Mesendoderm (in vitro differentiated cells): ENCODE measurements around the gene TINAG. TPM values are rescaled to one million over a fixed set of nuclear protein-coding genes. Genes with fewer than 3 reads are reported as not detected.

Source experiments
- DNase-seq: peaks from one replicate; pipeline ENCODE4 v3.0.0; 2013
- H2AK5ac ChIP-seq: 2 replicates; pipeline ENCODE4 v1.6.1; 2013; ENCODE audit warnings: low read length, inconsistent platforms
- H2BK120ac ChIP-seq: 2 replicates; pipeline ENCODE4 v1.6.1; 2013; ENCODE audit warnings: low read depth, mild to moderate bottlenecking, low read length, moderate library complexity, mixed read lengths
- H2BK15ac ChIP-seq: replicated peaks from 2 replicates; pipeline ENCODE4 v1.6.1; 2013; ENCODE audit warnings: low read depth, mild to moderate bottlenecking, moderate library complexity
- H2BK5ac ChIP-seq: 2 replicates; pipeline ENCODE4 v1.6.1; 2013; ENCODE audit warnings: low read length, inconsistent platforms
- H3K18ac ChIP-seq: 2 replicates; pipeline ENCODE4 v1.6.1; 2013; ENCODE audit warnings: mild to moderate bottlenecking, low read length, mixed read lengths
- H3K23ac ChIP-seq: one replicate; pipeline ENCODE4 v1.6.1; 2013; ENCODE audit warnings: low read length
- H3K27ac ChIP-seq: 2 replicates; pipeline ENCODE4 v1.5.1; 2013; ENCODE audit warnings: low read depth, mild to moderate bottlenecking, inconsistent platforms, low read length, moderate library complexity
- H3K27me3 ChIP-seq: 2 replicates; pipeline ENCODE4 v1.6.1; 2013; ENCODE audit warnings: low read length, control low read depth, mild to moderate bottlenecking, inconsistent platforms; ENCODE audit not compliant: insufficient read depth, poor library complexity
- H3K36me3 ChIP-seq: 2 replicates; pipeline ENCODE4 v1.6.1; 2013; ENCODE audit warnings: low read length, inconsistent platforms; ENCODE audit not compliant: control insufficient read depth, insufficient read depth
- H3K4ac ChIP-seq: one replicate; pipeline ENCODE4 v1.6.1; 2013; ENCODE audit warnings: low read depth, mild to moderate bottlenecking, low read length, moderate library complexity
- H3K4me1 ChIP-seq: 2 replicates; pipeline ENCODE4 v1.6.1; 2013; ENCODE audit warnings: low read depth, low read length, inconsistent platforms; ENCODE audit not compliant: control insufficient read depth
- H3K4me2 ChIP-seq: 2 replicates; pipeline ENCODE4 v1.6.1; 2013; ENCODE audit warnings: low read length
- H3K4me3 ChIP-seq: 2 replicates; pipeline ENCODE4 v1.5.1; 2013; ENCODE audit warnings: mild to moderate bottlenecking, low read length
- H3K56ac ChIP-seq: one replicate; pipeline ENCODE4 v1.6.1; 2013; ENCODE audit warnings: low read length
- H3K79me1 ChIP-seq: 2 replicates; pipeline ENCODE4 v1.6.1; 2013; ENCODE audit warnings: low read length, inconsistent platforms
- H3K79me2 ChIP-seq: 2 replicates; pipeline ENCODE4 v1.6.1; 2013; ENCODE audit warnings: mild to moderate bottlenecking, low read length; ENCODE audit not compliant: control insufficient read depth, insufficient read depth
- H3K9ac ChIP-seq: 2 replicates; pipeline ENCODE4 v1.6.1; 2013; ENCODE audit warnings: low read length, inconsistent platforms
- H4K5ac ChIP-seq: one replicate; pipeline ENCODE4 v1.6.1; 2013; ENCODE audit warnings: low read length
- H4K8ac ChIP-seq: one replicate; pipeline ENCODE4 v1.6.1; 2013; ENCODE audit warnings: low read depth, mild to moderate bottlenecking, control low read depth, low read length, moderate library complexity
- WGBS: extraction: QIAGEN DNeasy Blood & Tissue Kit; methylation state at CpG from one replicate; pipeline ENCODE4 v1.1.7; 2013; ENCODE audit warnings: low lambda C conversion rate, missing lambda C conversion rate; ENCODE audit not compliant: insufficient coverage; ENCODE audit errors: extremely low coverage; 5-methylcytosine and 5-hydroxymethylcytosine counted together
- polyA plus RNA-seq, 2 experiments: library from polyadenylated mRNA; stranded (reverse); fragments of 200-250 nt; gene quantifications; one replicate each; pipeline ENCODE4 v1.2.3, GENCODE V29; 2013

Gene TINAG, protein sequence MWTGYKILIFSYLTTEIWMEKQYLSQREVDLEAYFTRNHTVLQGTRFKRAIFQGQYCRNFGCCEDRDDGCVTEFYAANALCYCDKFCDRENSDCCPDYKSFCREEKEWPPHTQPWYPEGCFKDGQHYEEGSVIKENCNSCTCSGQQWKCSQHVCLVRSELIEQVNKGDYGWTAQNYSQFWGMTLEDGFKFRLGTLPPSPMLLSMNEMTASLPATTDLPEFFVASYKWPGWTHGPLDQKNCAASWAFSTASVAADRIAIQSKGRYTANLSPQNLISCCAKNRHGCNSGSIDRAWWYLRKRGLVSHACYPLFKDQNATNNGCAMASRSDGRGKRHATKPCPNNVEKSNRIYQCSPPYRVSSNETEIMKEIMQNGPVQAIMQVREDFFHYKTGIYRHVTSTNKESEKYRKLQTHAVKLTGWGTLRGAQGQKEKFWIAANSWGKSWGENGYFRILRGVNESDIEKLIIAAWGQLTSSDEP
- polyA plus RNA-seq (2013, experiment 1 of 2) = not detected
- not detected for polyA plus RNA-seq (2013, experiment 2 of 2)

DNA sequence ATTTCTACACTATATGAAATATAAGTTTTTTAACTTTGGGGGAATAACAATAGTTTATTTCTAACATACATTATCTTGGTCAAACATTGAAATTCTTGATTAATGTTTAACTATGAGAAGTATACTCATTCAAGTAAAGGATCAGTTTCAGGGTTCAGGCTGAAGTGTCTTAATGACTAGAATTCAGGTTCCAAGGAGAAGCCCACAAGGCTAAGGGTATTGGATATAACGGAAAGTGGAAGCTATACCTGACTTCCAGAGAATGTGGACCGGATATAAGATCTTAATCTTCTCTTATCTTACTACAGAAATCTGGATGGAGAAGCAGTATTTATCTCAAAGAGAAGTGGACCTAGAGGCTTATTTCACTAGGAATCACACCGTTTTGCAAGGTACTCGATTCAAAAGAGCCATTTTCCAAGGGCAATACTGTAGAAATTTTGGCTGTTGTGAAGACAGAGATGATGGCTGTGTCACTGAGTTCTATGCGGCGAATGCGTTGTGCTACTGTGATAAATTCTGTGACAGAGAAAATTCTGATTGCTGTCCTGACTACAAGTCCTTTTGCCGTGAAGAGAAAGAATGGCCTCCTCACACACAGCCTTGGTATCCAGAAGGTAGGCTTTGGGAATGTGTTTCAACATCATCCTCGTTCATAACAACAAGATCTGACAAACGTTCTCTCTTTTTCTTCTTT is at the start of gene TINAG:
Gene TINAG, plus strand, starts transcription at position 153 of the 697 bp plus-strand sequence. Its CDS starts 110 bp downstream, at position 263.
- H4K8ac ChIP-seq = no peak within 1 kb of the TSS
- no peak within 1 kb of the TSS for H3K18ac ChIP-seq
- H2BK15ac ChIP-seq = no peak within 1 kb of the TSS
- H3K23ac ChIP-seq = no peak within 1 kb of the TSS
- no CpG with 5 or more reads among the region's 10 CpGs for WGBS
- H3K79me1 ChIP-seq = no peaks in the 10 kb centered on the region
- H2AK5ac ChIP-seq = no peak within 1 kb of the TSS
- no peak within 1 kb of the TSS for H3K4me2 ChIP-seq
- no peaks in the 10 kb centered on the region for H3K27me3 ChIP-seq
- H3K4ac ChIP-seq = no peak within 1 kb of the TSS
- no peak within 1 kb of the TSS for H3K9ac ChIP-seq
- no peak within 1 kb of the TSS for H3K27ac ChIP-seq
- no peak within 1 kb of the TSS for H3K4me3 ChIP-seq
- no peak for DNase-seq
- H2BK5ac ChIP-seq = no peak within 1 kb of the TSS
- H4K5ac ChIP-seq = no peak within 1 kb of the TSS
- H3K79me2 ChIP-seq = no peaks in the 10 kb centered on the region
- H3K36me3 ChIP-seq = no peaks in the 10 kb centered on the region
- H3K56ac ChIP-seq = no peak within 1 kb of the TSS
- no peaks in the 10 kb centered on the region for H3K4me1 ChIP-seq
- H2BK120ac ChIP-seq = no peak within 1 kb of the TSS

DNA sequence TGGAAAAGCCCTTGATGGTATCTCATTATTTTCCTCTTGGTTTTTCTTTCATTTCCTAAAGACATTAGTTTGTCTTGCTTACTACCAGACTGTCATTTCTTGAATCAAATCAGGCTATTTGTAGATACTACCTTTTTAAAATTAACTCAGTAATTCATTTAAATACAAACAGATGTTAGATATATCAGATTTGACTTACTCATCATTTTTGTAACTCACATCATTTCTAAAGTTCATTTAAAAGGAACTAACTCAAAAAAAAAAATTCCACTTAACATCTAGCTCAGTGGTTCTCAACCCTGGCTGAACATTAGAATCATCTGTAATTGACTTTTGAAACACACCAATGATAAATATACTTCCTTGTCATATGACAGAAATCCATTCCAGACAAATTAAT is 48.2 kb upstream of the TINAG start:
- DNase-seq = no peak
- Histone ChIP-seq H3K18ac (no peak overlapping the region), H2BK5ac (no peak overlapping the region), H3K4me2 (no peak overlapping the region), H3K79me1 (no peaks in the 10 kb centered on the region), H3K27ac (no peak overlapping the region), H4K8ac (no peak overlapping the region), H3K23ac (no peak overlapping the region), H3K27me3 (no peaks in the 10 kb centered on the region), H3K9ac (no peak overlapping the region), H2BK15ac (no peak overlapping the region), H3K56ac (no peak overlapping the region), H3K4me1 (no peaks in the 10 kb centered on the region), H2AK5ac (no peak overlapping the region), H2BK120ac (no peak overlapping the region), H4K5ac (no peak overlapping the region), H3K36me3 (no peaks in the 10 kb centered on the region), H3K4ac (no peak overlapping the region), H3K79me2 (no peaks in the 10 kb centered on the region), H3K4me3 (no peak overlapping the region)

DNA sequence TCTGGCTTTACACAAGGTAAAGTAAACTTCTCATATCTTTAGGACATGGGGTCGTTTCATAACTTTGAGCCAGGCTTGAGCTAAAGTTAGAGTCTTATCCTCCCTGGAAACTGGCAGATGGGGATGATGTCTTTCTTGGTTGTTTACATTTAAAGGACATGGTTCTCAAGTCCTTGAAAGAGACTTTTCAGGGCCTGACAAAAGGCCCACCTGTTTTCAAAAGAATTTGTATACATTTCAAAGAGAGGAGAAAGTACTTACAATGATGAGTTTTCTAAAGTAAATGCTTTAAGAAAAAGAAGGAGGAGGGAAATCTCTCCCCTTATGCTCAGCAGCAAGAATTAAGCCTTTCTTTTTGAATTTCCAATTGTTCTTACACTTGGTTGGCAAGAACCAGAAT is 45.7 kb upstream of the TINAG start:
- Histone ChIP-seq H2AK5ac (no peak overlapping the region), H3K4me1 (no peaks in the 10 kb centered on the region), H3K18ac (no peak overlapping the region), H2BK5ac (no peak overlapping the region), H3K79me2 (no peaks in the 10 kb centered on the region), H4K8ac (no peak overlapping the region), H3K23ac (no peak overlapping the region), H3K9ac (no peak overlapping the region), H3K36me3 (no peaks in the 10 kb centered on the region), H3K27ac (no peak overlapping the region), H3K4ac (no peak overlapping the region), H2BK120ac (no peak overlapping the region), H4K5ac (no peak overlapping the region), H3K4me3 (no peak overlapping the region), H3K56ac (no peak overlapping the region), H3K79me1 (no peaks in the 10 kb centered on the region), H3K4me2 (no peak overlapping the region), H2BK15ac (no peak overlapping the region), H3K27me3 (no peaks in the 10 kb centered on the region)
- WGBS = no CpG with 5 or more reads among the region's 1 CpG
- DNase-seq = no peak

DNA sequence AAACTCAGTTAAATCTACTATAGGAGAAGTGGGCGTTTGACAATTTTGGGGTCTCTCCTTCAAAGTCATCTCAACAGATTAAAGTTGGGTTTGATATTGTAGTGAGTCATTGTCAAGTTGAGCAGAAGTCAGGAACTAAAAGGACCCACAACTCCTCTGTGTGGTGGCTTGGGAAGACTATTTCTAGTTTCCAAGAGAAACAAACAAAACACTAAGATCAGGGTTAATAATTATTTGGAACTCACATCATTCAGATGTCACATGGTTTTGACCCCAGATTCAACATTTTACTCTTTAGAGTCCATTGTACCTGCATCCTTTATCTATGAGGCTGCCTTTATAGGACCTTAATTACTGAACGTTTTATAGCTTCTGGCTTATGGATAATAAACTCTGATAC is 45.3 kb upstream of the TINAG start:
- no peak overlapping the region for H3K18ac ChIP-seq
- H3K4me3 ChIP-seq = no peak overlapping the region
- no peaks in the 10 kb centered on the region for H3K4me1 ChIP-seq
- H2BK5ac ChIP-seq = no peak overlapping the region
- no peak overlapping the region for H3K23ac ChIP-seq
- H3K9ac ChIP-seq = no peak overlapping the region
- H3K36me3 ChIP-seq = no peaks in the 10 kb centered on the region
- no peak overlapping the region for H4K5ac ChIP-seq
- no peak overlapping the region for H2BK15ac ChIP-seq
- DNase-seq = no peak
- no peak overlapping the region for H3K27ac ChIP-seq
- no peaks in the 10 kb centered on the region for H3K79me1 ChIP-seq
- H3K4ac ChIP-seq = no peak overlapping the region
- H3K27me3 ChIP-seq = no peaks in the 10 kb centered on the region
- H4K8ac ChIP-seq = no peak overlapping the region
- H2BK120ac ChIP-seq = no peak overlapping the region
- H3K4me2 ChIP-seq = no peak overlapping the region
- H3K79me2 ChIP-seq = no peaks in the 10 kb centered on the region
- H2AK5ac ChIP-seq = no peak overlapping the region
- H3K56ac ChIP-seq = no peak overlapping the region
- no CpG with 5 or more reads among the region's 2 CpGs for WGBS

DNA sequence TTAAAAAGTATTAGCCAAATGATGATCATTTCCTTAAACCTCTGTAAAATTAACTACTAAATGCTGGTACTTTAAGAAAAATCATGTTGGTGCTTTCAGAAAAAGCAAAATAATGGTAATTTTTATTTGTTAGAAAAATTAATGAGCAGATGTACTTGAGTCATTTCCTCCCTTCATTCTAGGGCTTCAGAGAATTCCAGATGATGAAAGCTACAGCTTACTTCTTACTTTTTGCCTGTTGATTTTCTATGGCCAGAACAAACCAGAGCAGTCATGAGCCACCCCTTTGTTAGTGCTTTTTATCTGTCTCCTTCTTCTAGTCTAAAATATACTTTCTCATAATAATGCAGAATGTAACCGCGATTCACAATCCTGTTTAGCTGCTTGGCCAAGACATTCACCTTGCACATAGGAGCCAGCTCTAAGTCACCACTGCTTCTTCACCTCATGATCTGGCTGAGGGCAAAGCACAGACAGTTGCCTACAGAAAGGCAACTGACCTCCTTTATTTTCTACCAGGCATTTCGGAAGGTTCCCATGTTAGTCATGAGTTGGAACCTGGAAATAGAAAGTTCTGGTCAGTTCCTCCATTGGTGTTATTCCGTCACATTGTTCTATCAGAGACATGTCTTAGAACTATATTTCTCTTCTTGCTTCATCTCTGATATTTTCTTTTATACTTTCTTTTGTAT is 43.5 kb upstream of the TINAG start:
- WGBS = no CpG with 5 or more reads among the region's 4 CpGs
- Histone ChIP-seq H3K4me2 (no peak overlapping the region), H3K27ac (no peak overlapping the region), H3K4me3 (no peak overlapping the region), H3K23ac (no peak overlapping the region), H3K56ac (no peak overlapping the region), H2BK120ac (no peak overlapping the region), H3K18ac (no peak overlapping the region), H3K79me1 (no peaks in the 10 kb centered on the region), H3K36me3 (no peaks in the 10 kb centered on the region), H2AK5ac (no peak overlapping the region), H4K8ac (no peak overlapping the region), H2BK15ac (no peak overlapping the region), H3K79me2 (no peaks in the 10 kb centered on the region), H3K4ac (no peak overlapping the region), H3K27me3 (no peaks in the 10 kb centered on the region), H3K9ac (no peak overlapping the region), H3K4me1 (no peaks in the 10 kb centered on the region), H2BK5ac (no peak overlapping the region), H4K5ac (no peak overlapping the region)
- DNase-seq = no peak
